Liver (tissue), 9 donors: ENCODE data around the gene SGMS1. TPM values are rescaled to one million over a fixed set of nuclear protein-coding genes. Genes with fewer than 3 reads are reported as not detected.

Source experiments
- DNase-seq: peaks from one replicate; pipeline ENCODE4 v3.0.0-alpha.2; 2017; ENCODE audit warnings: low spot score
- H3K27ac ChIP-seq, 2 donors: one replicate each; pipeline ENCODE4 v1.7.0; 2013; ENCODE audit warnings: inconsistent platforms in 2 of 2, low read length in 2 of 2, control low read depth in 1 of 2, low read depth in 1 of 2, mild to moderate bottlenecking in 1 of 2
- H3K27me3 ChIP-seq, 4 donors: one replicate each; pipeline versions ENCODE4 v1.6.1 to v1.7.0; 2013; ENCODE audit warnings: low read length in 3 of 4, inconsistent platforms in 1 of 4, mild to moderate bottlenecking in 1 of 4, moderate library complexity in 1 of 4; ENCODE audit not compliant: control insufficient read depth in 4 of 4, insufficient read depth in 4 of 4
- H3K36me3 ChIP-seq, 4 donors: one replicate each; pipeline versions ENCODE4 v1.6.1 to v1.7.0; 2013; ENCODE audit warnings: low read length in 3 of 4, mild to moderate bottlenecking in 3 of 4, low read depth in 1 of 4, moderate library complexity in 1 of 4; ENCODE audit not compliant: control insufficient read depth in 4 of 4, insufficient read depth in 3 of 4
- H3K4me1 ChIP-seq, 4 donors: one replicate each; pipeline versions ENCODE4 v1.6.1 to v1.7.0; 2013; ENCODE audit warnings: low read length in 3 of 4, mild to moderate bottlenecking in 3 of 4, moderate library complexity in 1 of 4; ENCODE audit not compliant: control insufficient read depth in 4 of 4, insufficient read depth in 4 of 4
- H3K4me3 ChIP-seq, 3 donors: one replicate each; pipeline versions ENCODE4 v1.6.1 to v1.7.0; 2013; ENCODE audit warnings: low read length in 3 of 3, control low read depth in 1 of 3, low read depth in 1 of 3, mild to moderate bottlenecking in 1 of 3
- H3K9ac ChIP-seq, 2 donors: one replicate each; pipeline ENCODE4 v1.7.0; 2013; ENCODE audit warnings: low read length in 2 of 2, mild to moderate bottlenecking in 2 of 2, moderate library complexity in 2 of 2, control low read depth in 1 of 2, low read depth in 1 of 2
- H3K9me3 ChIP-seq, 4 donors: one replicate each; pipeline versions ENCODE4 v1.6.1 to v1.7.0; 2013; ENCODE audit warnings: low read length in 3 of 4; ENCODE audit not compliant: control insufficient read depth in 4 of 4
- EGR1 ChIP-seq, 2 donors: IDR thresholded peaks; 2 replicates each; pipeline ENCODE4 v1.6.1; 2016 to 2018; ENCODE audit warnings: antibody characterized with exemption in 2 of 2, low read depth in 2 of 2
- FOXA1 ChIP-seq: IDR thresholded peaks from 2 replicates; pipeline ENCODE4 v1.6.1; 2016; ENCODE audit warnings: antibody characterized with exemption
- FOXA2 ChIP-seq: IDR thresholded peaks from 2 replicates; pipeline ENCODE4 v1.6.1; 2016; ENCODE audit warnings: antibody characterized with exemption
- GABPA ChIP-seq, 2 donors: IDR thresholded peaks in 1 of 2; conservative IDR thresholded peaks in 1 of 2; 2 replicates each; pipeline ENCODE4 v1.6.1; 2016; ENCODE audit warnings: antibody characterized with exemption in 2 of 2, mild to moderate bottlenecking in 1 of 2, moderate library complexity in 1 of 2
- HNF4A ChIP-seq, 2 donors: conservative IDR thresholded peaks; 2 replicates each; pipeline ENCODE4 v1.6.1; 2016; ENCODE audit warnings: antibody characterized with exemption in 2 of 2, mild to moderate bottlenecking in 2 of 2
- JUND ChIP-seq, 2 donors: IDR thresholded peaks; 2 replicates each; pipeline ENCODE4 v1.6.1; 2016; ENCODE audit warnings: antibody characterized with exemption in 2 of 2
- RAD21 ChIP-seq, 2 donors: IDR thresholded peaks; 2 replicates each; pipeline ENCODE4 v1.6.1; 2016; ENCODE audit warnings: antibody characterized with exemption in 2 of 2, mild to moderate bottlenecking in 2 of 2
- RXRA ChIP-seq, 2 donors: IDR thresholded peaks; 2 replicates each; pipeline ENCODE4 v1.6.1; 2017 to 2018; ENCODE audit warnings: antibody characterized with exemption in 2 of 2, mild to moderate bottlenecking in 1 of 2
- YY1 ChIP-seq: IDR thresholded peaks from 2 replicates; pipeline ENCODE4 v1.6.1; 2016; ENCODE audit warnings: antibody characterized with exemption, mild to moderate bottlenecking
- WGBS: extraction: QIAGEN DNeasy Blood & Tissue Kit; methylation state at CpG from one replicate; pipeline ENCODE4 v1.1.7; 2013; 5-methylcytosine and 5-hydroxymethylcytosine counted together
- polyA plus RNA-seq, 2 donors: library from polyadenylated mRNA; stranded (reverse) in 1 of 2; unstranded in 1 of 2; fragments of 200-250 nt in 1 of 2; fragments of >200 nt in 1 of 2; fragmentation: Nextera tagmentation in 1 of 2; extraction: Ambion mirVana in 1 of 2; gene quantifications; one replicate each; pipeline versions ENCODE4 v1.2.1 to v1.2.3, GENCODE V29; 2013 to 2015
- total RNA-seq, 2 donors: library from RNA; depleted of rRNA; stranded (reverse); fragments of >200 nt; gene quantifications; one replicate each; pipeline ENCODE4 v1.2.3, GENCODE V29; 2014
- TF ChIP-seq, protein P1 (sequence below): IDR thresholded peaks from 2 replicates; pipeline ENCODE4 v1.6.1; 2016; ENCODE audit warnings: antibody characterized with exemption
- TF ChIP-seq, protein P2 (sequence below): IDR thresholded peaks from 2 replicates; pipeline ENCODE4 v1.6.1; 2016; ENCODE audit warnings: antibody characterized with exemption
- TF ChIP-seq, protein P3 (sequence below): IDR thresholded peaks from 2 replicates; pipeline ENCODE4 v1.6.1; 2016; ENCODE audit warnings: antibody characterized with exemption
- TF ChIP-seq, protein P4 (sequence below): fragments of 150-350 bp; IDR thresholded peaks from 2 replicates; pipeline ENCODE4 v1.5.1; 2017; ENCODE audit warnings: improper control_type of control experiment, low read depth, low read length; ENCODE audit not compliant: missing input control
- TF ChIP-seq, protein P5 (sequence below): IDR thresholded peaks from 2 replicates; pipeline ENCODE4 v1.6.1; 2016; ENCODE audit warnings: antibody characterized with exemption, mild to moderate bottlenecking
- donor health status: healthy.
- donor health status: healthy.
- donor health status: healthy.
- donor health status: healthy.
- donor health status: healthy.

SGMS1 gene
- total and polyA plus RNA-seq, 4 donors, result 6.8 to 98.2 (median 21.1) TPM

DNA sequence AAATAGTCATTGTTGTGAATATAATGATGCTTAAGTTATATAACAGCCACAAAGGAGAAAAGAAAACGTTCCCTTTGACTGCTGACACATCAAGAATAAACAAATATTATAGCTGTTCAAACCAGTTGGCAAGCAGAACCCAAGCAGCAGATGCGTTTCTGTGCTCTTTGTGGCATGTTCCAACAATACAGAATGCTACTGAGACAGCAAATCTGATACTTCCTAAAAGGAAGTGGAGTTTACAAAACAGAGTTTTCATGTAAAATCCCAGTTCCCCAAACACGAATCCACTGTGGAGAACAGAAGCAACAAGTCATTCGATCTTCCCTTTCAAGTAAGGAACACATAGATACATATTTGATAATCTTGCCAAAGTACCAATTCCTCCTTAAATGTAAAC lies 201.5 kb downstream of the SGMS1 start:
- H3K27ac ChIP-seq, result no peak overlapping the region
- no peaks in the 10 kb centered on the region for H3K9me3 ChIP-seq
- TF ChIP-seq, protein P1, sequence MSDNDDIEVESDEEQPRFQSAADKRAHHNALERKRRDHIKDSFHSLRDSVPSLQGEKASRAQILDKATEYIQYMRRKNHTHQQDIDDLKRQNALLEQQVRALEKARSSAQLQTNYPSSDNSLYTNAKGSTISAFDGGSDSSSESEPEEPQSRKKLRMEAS, result peak; percentile 9
- no peak for TF ChIP-seq RXRA (IDR thresholded peaks at IDR 0.05)
- no peaks in the 10 kb centered on the region for H3K27me3 ChIP-seq
- no peak overlapping the region for H3K4me3 ChIP-seq
- no peaks in the 10 kb centered on the region for H3K36me3 ChIP-seq
- peaks cover 0 to 36% (median 10%) of the 10 kb centered on the region in 4 donors for H3K4me1 ChIP-seq
- H3K9ac ChIP-seq, result no peak overlapping the region
- DNase-seq, result no peak
- WGBS, result 53% methylated on average over 4 of the region's 4 CpGs

DNA sequence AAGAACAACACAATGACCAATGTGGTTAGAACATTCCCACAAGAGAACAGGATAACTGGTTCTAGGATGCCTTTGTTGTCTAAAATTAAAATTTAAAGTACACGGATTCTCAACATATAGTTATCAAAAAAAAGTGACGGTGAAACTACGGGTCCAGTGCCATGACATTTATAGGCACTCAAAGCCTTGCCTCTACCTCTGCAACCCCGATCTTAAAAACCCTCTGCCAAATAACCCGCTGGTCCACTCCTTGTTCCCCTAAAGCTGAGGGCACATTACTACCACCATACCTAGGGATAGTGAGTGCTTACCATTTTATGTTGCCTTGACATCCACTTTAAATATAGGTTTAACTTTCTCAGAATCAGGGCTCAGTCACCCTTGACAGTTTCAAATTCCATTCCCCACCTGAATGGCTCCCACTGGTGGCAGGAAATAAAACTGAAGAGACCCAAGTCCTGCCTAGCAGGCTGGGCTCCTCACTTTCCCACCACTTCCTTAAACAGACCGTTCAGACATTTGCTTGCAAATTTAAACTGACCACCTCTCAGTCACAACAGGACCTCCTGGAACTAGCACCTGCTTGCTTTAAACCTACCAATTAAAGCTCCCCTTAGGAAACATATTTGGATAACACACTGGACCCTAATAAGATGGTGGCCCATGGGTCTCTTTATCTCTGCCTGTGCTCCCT lies 202.6 kb downstream of the SGMS1 start:
- H3K9me3 ChIP-seq, result no peaks in the 10 kb centered on the region
- no peak overlapping the region for H3K9ac ChIP-seq
- no peaks in the 10 kb centered on the region for H3K27me3 ChIP-seq
- no peak for TF ChIP-seq HNF4A (conservative IDR thresholded peaks at IDR 0.05)
- TF ChIP-seq RXRA (IDR thresholded peaks at IDR 0.05), result no peak
- TF ChIP-seq, protein P1, result no peak
- TF ChIP-seq, protein P2, sequence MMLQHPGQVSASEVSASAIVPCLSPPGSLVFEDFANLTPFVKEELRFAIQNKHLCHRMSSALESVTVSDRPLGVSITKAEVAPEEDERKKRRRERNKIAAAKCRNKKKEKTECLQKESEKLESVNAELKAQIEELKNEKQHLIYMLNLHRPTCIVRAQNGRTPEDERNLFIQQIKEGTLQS, result no peak
- no peak for TF ChIP-seq FOXA1
- TF ChIP-seq FOXA2, result no peak
- TF ChIP-seq, protein P3, sequence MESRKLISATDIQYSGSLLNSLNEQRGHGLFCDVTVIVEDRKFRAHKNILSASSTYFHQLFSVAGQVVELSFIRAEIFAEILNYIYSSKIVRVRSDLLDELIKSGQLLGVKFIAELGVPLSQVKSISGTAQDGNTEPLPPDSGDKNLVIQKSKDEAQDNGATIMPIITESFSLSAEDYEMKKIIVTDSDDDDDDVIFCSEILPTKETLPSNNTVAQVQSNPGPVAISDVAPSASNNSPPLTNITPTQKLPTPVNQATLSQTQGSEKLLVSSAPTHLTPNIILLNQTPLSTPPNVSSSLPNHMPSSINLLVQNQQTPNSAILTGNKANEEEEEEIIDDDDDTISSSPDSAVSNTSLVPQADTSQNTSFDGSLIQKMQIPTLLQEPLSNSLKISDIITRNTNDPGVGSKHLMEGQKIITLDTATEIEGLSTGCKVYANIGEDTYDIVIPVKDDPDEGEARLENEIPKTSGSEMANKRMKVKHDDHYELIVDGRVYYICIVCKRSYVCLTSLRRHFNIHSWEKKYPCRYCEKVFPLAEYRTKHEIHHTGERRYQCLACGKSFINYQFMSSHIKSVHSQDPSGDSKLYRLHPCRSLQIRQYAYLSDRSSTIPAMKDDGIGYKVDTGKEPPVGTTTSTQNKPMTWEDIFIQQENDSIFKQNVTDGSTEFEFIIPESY, result no peak
- TF ChIP-seq GABPA (IDR thresholded peaks at IDR 0.05 in 1 of 2, conservative IDR thresholded peaks at IDR 0.05 in 1 of 2), result no peak
- no peak for TF ChIP-seq EGR1 (IDR thresholded peaks at IDR 0.05; ENCODE audit: low read depth in 2 of 2)
- TF ChIP-seq, protein P4, sequence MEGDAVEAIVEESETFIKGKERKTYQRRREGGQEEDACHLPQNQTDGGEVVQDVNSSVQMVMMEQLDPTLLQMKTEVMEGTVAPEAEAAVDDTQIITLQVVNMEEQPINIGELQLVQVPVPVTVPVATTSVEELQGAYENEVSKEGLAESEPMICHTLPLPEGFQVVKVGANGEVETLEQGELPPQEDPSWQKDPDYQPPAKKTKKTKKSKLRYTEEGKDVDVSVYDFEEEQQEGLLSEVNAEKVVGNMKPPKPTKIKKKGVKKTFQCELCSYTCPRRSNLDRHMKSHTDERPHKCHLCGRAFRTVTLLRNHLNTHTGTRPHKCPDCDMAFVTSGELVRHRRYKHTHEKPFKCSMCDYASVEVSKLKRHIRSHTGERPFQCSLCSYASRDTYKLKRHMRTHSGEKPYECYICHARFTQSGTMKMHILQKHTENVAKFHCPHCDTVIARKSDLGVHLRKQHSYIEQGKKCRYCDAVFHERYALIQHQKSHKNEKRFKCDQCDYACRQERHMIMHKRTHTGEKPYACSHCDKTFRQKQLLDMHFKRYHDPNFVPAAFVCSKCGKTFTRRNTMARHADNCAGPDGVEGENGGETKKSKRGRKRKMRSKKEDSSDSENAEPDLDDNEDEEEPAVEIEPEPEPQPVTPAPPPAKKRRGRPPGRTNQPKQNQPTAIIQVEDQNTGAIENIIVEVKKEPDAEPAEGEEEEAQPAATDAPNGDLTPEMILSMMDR, result peak; percentile 76
- TF ChIP-seq, protein P5, sequence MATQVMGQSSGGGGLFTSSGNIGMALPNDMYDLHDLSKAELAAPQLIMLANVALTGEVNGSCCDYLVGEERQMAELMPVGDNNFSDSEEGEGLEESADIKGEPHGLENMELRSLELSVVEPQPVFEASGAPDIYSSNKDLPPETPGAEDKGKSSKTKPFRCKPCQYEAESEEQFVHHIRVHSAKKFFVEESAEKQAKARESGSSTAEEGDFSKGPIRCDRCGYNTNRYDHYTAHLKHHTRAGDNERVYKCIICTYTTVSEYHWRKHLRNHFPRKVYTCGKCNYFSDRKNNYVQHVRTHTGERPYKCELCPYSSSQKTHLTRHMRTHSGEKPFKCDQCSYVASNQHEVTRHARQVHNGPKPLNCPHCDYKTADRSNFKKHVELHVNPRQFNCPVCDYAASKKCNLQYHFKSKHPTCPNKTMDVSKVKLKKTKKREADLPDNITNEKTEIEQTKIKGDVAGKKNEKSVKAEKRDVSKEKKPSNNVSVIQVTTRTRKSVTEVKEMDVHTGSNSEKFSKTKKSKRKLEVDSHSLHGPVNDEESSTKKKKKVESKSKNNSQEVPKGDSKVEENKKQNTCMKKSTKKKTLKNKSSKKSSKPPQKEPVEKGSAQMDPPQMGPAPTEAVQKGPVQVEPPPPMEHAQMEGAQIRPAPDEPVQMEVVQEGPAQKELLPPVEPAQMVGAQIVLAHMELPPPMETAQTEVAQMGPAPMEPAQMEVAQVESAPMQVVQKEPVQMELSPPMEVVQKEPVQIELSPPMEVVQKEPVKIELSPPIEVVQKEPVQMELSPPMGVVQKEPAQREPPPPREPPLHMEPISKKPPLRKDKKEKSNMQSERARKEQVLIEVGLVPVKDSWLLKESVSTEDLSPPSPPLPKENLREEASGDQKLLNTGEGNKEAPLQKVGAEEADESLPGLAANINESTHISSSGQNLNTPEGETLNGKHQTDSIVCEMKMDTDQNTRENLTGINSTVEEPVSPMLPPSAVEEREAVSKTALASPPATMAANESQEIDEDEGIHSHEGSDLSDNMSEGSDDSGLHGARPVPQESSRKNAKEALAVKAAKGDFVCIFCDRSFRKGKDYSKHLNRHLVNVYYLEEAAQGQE, result no peak
- peak; percentile 82 to 89 for TF ChIP-seq RAD21 (IDR thresholded peaks at IDR 0.05)
- TF ChIP-seq YY1, result no peak
- no peak for TF ChIP-seq JUND (IDR thresholded peaks at IDR 0.05)
- H3K4me1 ChIP-seq, result peaks cover 0 to 44% (median 19%) of the 10 kb centered on the region in 4 donors
- WGBS, result 82% methylated on average over 6 of the region's 6 CpGs
- peak; percentile 50 for DNase-seq
- no peak overlapping the region for H3K4me3 ChIP-seq
- no peak overlapping the region for H3K27ac ChIP-seq
- H3K36me3 ChIP-seq, result no peaks in the 10 kb centered on the region
